Stomach (tissue), 4 donors: ENCODE results near the gene ENTPD2.

ENCODE experiments used
- POLR2A ChIP-seq, 4 donors: fragments of 450-650 bp; IDR thresholded peaks; one replicate each; pipeline ENCODE4 v1.6.1; 2016; ENCODE audit warnings: antibody characterized with exemption in 4 of 4, control low read depth in 2 of 4, mild to moderate bottlenecking in 1 of 4, moderate library complexity in 1 of 4
- TF ChIP-seq, protein P1 (sequence below), 7 experiments: fragments of 450-650 bp in 4 of 7; fragments of 200-600 bp in 3 of 7; sonication (generic) in 3 of 7; IDR thresholded peaks; one replicate each; pipeline ENCODE4 v1.5.1; 2016 to 2019; ENCODE audit warnings: antibody characterized with exemption in 7 of 7, control low read depth in 2 of 7, mild to moderate bottlenecking in 1 of 7

DNA sequence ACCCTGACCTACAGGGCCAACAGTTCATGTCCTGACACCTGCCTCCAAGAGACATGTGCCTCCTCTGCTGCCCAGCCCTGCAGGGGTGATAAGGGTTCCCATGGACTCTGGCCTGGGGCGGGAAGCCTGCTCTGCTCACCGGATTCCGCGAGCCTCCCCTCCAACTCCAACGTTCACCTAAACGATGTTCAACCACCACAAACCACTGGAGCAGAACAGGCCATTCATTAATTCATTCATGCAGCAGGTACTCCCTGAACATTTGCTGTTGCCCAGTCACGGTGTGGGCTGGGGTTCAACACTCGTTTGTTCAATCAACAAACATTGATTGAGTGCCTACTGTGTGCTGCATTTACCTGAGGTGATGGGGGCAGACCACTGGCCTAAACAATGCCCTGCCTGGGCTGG, 20.1 kb upstream of the ENTPD2 start:
- no peak for TF ChIP-seq POLR2A (IDR thresholded peaks at IDR 0.05)
- TF ChIP-seq, protein P1, sequence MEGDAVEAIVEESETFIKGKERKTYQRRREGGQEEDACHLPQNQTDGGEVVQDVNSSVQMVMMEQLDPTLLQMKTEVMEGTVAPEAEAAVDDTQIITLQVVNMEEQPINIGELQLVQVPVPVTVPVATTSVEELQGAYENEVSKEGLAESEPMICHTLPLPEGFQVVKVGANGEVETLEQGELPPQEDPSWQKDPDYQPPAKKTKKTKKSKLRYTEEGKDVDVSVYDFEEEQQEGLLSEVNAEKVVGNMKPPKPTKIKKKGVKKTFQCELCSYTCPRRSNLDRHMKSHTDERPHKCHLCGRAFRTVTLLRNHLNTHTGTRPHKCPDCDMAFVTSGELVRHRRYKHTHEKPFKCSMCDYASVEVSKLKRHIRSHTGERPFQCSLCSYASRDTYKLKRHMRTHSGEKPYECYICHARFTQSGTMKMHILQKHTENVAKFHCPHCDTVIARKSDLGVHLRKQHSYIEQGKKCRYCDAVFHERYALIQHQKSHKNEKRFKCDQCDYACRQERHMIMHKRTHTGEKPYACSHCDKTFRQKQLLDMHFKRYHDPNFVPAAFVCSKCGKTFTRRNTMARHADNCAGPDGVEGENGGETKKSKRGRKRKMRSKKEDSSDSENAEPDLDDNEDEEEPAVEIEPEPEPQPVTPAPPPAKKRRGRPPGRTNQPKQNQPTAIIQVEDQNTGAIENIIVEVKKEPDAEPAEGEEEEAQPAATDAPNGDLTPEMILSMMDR (IDR thresholded peaks at IDR 0.05): no peak
